ENCODE results near the gene RAB17.

Gene RAB17

DNA sequence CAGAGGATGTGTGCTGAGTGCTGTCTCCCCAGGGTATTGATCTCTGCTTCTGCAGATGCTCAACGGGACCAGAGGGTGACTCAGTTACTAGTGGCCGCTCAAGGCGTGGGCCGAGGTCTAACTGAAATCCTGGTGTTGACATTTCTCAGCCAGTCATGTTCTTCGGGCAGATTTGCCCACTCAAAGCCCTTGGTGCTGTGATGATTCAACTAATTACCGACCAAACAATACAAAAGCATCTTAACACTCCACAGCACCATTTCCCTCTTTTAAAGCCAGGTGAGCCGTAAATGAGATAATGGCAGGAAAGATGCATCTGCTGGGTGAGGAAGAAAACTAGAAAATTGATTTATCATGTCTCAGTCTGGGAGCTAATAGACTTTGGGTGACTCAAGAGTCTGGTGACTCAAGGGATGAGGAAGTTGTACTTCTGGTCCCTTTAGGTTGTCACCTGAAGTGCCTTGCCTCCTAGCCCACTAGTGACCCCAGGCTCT, 56.8 kb downstream of the RAB17 start:
- no peak for DNase-seq

DNA sequence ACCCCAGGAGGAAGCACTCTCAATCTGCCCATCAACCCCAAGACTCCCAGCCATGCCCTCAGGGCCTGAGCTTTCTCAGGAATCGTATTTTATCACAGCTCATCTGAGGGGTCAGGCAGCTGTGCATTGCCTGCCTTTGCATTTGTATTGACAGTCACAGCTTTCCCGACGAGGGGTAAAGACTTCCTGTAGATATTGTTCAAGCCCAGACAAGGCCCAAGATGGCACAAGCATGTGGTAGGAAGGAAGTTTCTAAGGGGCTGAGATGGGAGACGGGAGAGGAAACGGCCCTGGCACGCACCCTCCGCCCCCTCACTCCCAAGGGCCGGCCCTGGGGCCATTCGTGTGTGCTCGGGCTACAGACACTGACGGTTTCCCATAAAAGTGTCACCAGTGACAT, 58.4 kb downstream of the RAB17 start:
- no peak for DNase-seq

GRCh38 chr2:237530472-237531433, 59.8 kb downstream of the RAB17 start:
- no peak for DNase-seq

DNA sequence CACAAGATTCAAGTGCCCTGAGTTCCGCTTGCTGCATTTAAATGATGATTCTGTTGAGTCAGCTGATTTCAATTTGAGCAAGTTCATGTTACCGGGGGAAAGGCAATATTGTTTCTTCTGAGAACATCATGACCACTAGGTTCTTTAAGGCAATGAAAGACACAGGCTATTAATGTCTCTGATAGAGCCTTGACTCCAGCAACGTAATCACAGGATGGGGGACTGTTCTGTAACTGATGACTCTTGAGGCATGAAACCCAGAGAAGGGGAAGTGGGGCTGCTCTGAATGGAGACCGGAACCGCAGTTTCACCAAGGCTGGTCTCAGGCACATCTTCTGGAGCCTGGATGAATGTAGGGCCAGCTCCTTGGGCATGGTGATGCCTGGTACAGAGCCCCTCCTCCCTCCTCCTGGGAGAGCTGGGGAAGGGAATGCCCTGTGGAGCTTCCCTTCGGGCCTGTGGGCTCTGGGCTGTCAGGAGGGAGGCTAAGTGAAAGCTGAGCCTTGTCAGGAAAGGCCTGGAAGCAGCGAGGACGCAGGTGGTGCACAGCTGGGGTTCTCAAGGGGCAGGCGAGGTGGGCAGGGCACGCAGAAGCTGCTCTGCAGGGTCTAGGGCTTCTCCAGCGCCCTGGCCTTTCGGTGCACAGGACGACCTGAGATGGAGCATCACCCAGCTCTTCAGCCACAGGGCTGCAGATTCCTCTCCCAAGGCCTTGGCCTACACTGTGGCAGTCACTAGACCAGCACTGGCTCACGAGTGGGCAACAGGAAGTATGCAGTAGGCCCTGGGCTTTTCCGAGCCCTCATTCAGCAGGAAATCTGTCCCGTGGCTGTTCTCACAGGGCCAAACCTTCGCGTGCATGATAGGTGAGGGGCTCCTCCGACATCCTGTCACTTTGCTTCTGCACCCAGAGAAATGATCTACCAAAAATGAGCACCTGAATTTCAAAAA, 60.8 kb downstream of the RAB17 start:
- no peak for DNase-seq

DNA sequence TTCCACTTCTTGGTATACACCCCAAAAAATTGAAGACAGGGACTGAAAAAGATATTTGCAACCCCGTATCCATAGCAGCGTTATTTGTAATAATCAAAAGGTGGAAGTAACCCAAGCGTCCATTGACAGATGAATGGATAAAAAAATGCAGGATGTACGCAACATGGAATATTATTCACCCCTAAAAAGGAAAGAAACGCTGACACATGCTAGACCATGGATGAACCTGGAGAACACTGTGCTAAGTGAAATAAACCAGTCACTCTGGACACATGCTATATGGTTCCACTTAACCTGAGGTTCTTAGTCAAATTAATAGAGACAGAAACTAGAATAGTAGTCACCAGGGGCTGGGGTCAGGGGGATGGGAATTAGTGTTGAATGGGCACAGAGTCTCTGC, 62.8 kb downstream of the RAB17 start:
- DNase-seq, result no peak

GRCh38 chr2:237527233-237527632, 63.3 kb downstream of the RAB17 start:
- DNase-seq, result no peak

GRCh38 chr2:237525559-237526157, 64.9 kb downstream of the RAB17 start:
- no peak for DNase-seq

GRCh38 chr2:237524631-237525030, 65.9 kb downstream of the RAB17 start:
- DNase-seq, result no peak

Measured in DMS79 (cell line).